ENCODE results near the gene LRRC4C. TPM values are rescaled to one million over a fixed set of nuclear protein-coding genes. Genes with fewer than 3 reads are reported as not detected.

Gene LRRC4C
- total RNA-seq, 1 donor from 2014 or later, result 1.2 TPM

GRCh38 chr11:41301023-41301422 is 158.4 kb downstream of the LRRC4C start:
- H3K9me3 Mint-ChIP-seq (ENCODE audit: unreplicated experiment), result peaks cover 9% of the 10 kb centered on the region
- H3K4me3 Mint-ChIP-seq (ENCODE audit: unreplicated experiment), result no peak overlapping the region
- no peak for DNase-seq (ENCODE audit: low spot score)
- H3K27me3 Mint-ChIP-seq (ENCODE audit: unreplicated experiment), result no peaks in the 10 kb centered on the region
- no peak overlapping the region for H3K27ac Mint-ChIP-seq (ENCODE audit: unreplicated experiment)
- H3K4me1 Mint-ChIP-seq (ENCODE audit: unreplicated experiment), result no peaks in the 10 kb centered on the region
- peaks cover 1% of the 10 kb centered on the region for H3K36me3 Mint-ChIP-seq (ENCODE audit: low read depth, unreplicated experiment)
- no peak for TF ChIP-seq CTCF (IDR thresholded peaks at IDR 0.05; ENCODE audit: unreplicated experiment)

- Mint-ChIP-seq H3K27me3 (ENCODE audit: unreplicated experiment) (no peaks in the 10 kb centered on the region), H3K4me1 (ENCODE audit: unreplicated experiment) (no peaks in the 10 kb centered on the region), H3K27ac (ENCODE audit: unreplicated experiment) (no peak overlapping the region), H3K9me3 (ENCODE audit: unreplicated experiment) (no peaks in the 10 kb centered on the region), H3K36me3 (ENCODE audit: low read depth, unreplicated experiment) (no peaks in the 10 kb centered on the region), H3K4me3 (ENCODE audit: unreplicated experiment) (no peak overlapping the region)
- DNase-seq (ENCODE audit: low spot score), result no peak
- no peak for TF ChIP-seq CTCF (IDR thresholded peaks at IDR 0.05; ENCODE audit: unreplicated experiment)
Observed at GRCh38 chr11:41289408-41289807, 170.0 kb downstream of the LRRC4C start.

GRCh38 chr11:41286751-41287150 is 172.7 kb downstream of the LRRC4C start:
- TF ChIP-seq CTCF (IDR thresholded peaks at IDR 0.05; ENCODE audit: unreplicated experiment), result no peak
- Mint-ChIP-seq H3K4me1 (ENCODE audit: unreplicated experiment) (no peaks in the 10 kb centered on the region), H3K27me3 (ENCODE audit: unreplicated experiment) (no peaks in the 10 kb centered on the region), H3K36me3 (ENCODE audit: low read depth, unreplicated experiment) (no peaks in the 10 kb centered on the region), H3K4me3 (ENCODE audit: unreplicated experiment) (no peak overlapping the region), H3K27ac (ENCODE audit: unreplicated experiment) (no peak overlapping the region), H3K9me3 (ENCODE audit: unreplicated experiment) (no peaks in the 10 kb centered on the region)
- no peak for DNase-seq (ENCODE audit: low spot score)

- no peaks in the 10 kb centered on the region for H3K27me3 Mint-ChIP-seq (ENCODE audit: unreplicated experiment)
- TF ChIP-seq CTCF (IDR thresholded peaks at IDR 0.05; ENCODE audit: unreplicated experiment), result no peak
- H3K27ac Mint-ChIP-seq (ENCODE audit: unreplicated experiment), result no peak overlapping the region
- H3K4me1 Mint-ChIP-seq (ENCODE audit: unreplicated experiment), result peaks cover 2% of the 10 kb centered on the region
- H3K4me3 Mint-ChIP-seq (ENCODE audit: unreplicated experiment), result no peak overlapping the region
- H3K9me3 Mint-ChIP-seq (ENCODE audit: unreplicated experiment), result no peaks in the 10 kb centered on the region
- DNase-seq (ENCODE audit: low spot score), result no peak
- no peaks in the 10 kb centered on the region for H3K36me3 Mint-ChIP-seq (ENCODE audit: low read depth, unreplicated experiment)
Observed at GRCh38 chr11:41284354-41284753, 175.1 kb downstream of the LRRC4C start.

GRCh38 chr11:41283191-41283930 is 176.1 kb downstream of the LRRC4C start:
- Mint-ChIP-seq H3K27ac (ENCODE audit: unreplicated experiment) (no peak overlapping the region), H3K4me3 (ENCODE audit: unreplicated experiment) (no peak overlapping the region), H3K27me3 (ENCODE audit: unreplicated experiment) (no peaks in the 10 kb centered on the region), H3K9me3 (ENCODE audit: unreplicated experiment) (no peaks in the 10 kb centered on the region), H3K4me1 (ENCODE audit: unreplicated experiment) (peaks cover 4% of the 10 kb centered on the region), H3K36me3 (ENCODE audit: low read depth, unreplicated experiment) (no peaks in the 10 kb centered on the region)
- TF ChIP-seq CTCF (IDR thresholded peaks at IDR 0.05; ENCODE audit: unreplicated experiment), result no peak
- DNase-seq (ENCODE audit: low spot score), result no peak
